Panc1 (cell line): ENCODE measurements around the gene MOCS2. TPM values are rescaled to one million over a fixed set of nuclear protein-coding genes. Genes with fewer than 3 reads are reported as not detected.

Experiments used
- total RNA-seq: library from RNA; stranded (reverse); gene quantifications from one replicate; pipeline ENCODE4 v1.2.1, GENCODE V29; 2021; ENCODE audit not compliant: unreplicated experiment

MOCS2 gene
- total RNA-seq, 1 experiment from 2014 or later, result 39.5 TPM

Other genes with a start within 250 kb of the MOCS2 start
- gene ITGA2, start 120.4 kb downstream of the MOCS2 start, total RNA-seq, result 41.8 TPM